SK-N-SH treated with all-trans-retinoic acid at 6 μM for 48 hours (cell line): ENCODE measurements around the gene GTF2A2.

ENCODE experiments used
- ATAC-seq: fragments of 200-7000 bp; cut with Tn5 transposase; 3 replicates; pipeline ENCODE4 v1.9.1; 2020; ENCODE audit warnings: mild to moderate bottlenecking, moderate library complexity
- ARNTL ChIP-seq: fragments of 450-650 bp; formaldehyde crosslinking; IDR thresholded peaks from 2 replicates; pipeline ENCODE4 v1.5.0; 2020; ENCODE audit warnings: low read depth, mild to moderate bottlenecking, moderate library complexity, borderline replicate concordance
- BACH2 ChIP-seq: fragments of 250-450 bp; sonication (Bioruptor Pico); IDR thresholded peaks from 2 replicates; pipeline ENCODE4 v1.9.0; 2021; ENCODE audit warnings: mild to moderate bottlenecking, borderline replicate concordance
- CSDC2 ChIP-seq: fragments of 250-450 bp; sonication (Bioruptor Pico); IDR thresholded peaks from 2 replicates; pipeline ENCODE4 v1.5.0; 2020; ENCODE audit warnings: mild to moderate bottlenecking, moderate library complexity
- GLIS3 ChIP-seq: fragments of 250-450 bp; sonication (Bioruptor Pico); IDR thresholded peaks from 2 replicates; pipeline ENCODE4 v1.5.0; 2020; ENCODE audit warnings: mild to moderate bottlenecking, moderate library complexity
- ISL1 ChIP-seq: fragments of 250-450 bp; sonication (Bioruptor Pico); IDR thresholded peaks from 2 replicates; pipeline ENCODE4 v2.1.2; 2022; ENCODE audit warnings: mild to moderate bottlenecking, moderate library complexity
- OSR1 ChIP-seq: fragments of 250-450 bp; sonication (Bioruptor Pico); IDR thresholded peaks from 2 replicates; pipeline ENCODE4 v1.8.0; 2022; ENCODE audit warnings: moderate library complexity, mild to moderate bottlenecking, inconsistent platforms
- PPARA ChIP-seq: fragments of 250-450 bp; sonication (Bioruptor Pico); IDR thresholded peaks from 2 replicates; pipeline ENCODE4 v1.5.0; 2020; ENCODE audit warnings: mild to moderate bottlenecking, borderline replicate concordance
- TOX ChIP-seq: fragments of 250-450 bp; sonication (Bioruptor Pico); IDR thresholded peaks from 2 replicates; pipeline ENCODE4 v1.8.0; 2021; ENCODE audit warnings: mild to moderate bottlenecking, moderate library complexity, borderline replicate concordance
- ZC3H10 ChIP-seq: fragments of 250-450 bp; sonication (Bioruptor Pico); IDR thresholded peaks from 2 replicates; pipeline ENCODE4 v1.5.1; 2021; ENCODE audit warnings: mild to moderate bottlenecking, moderate library complexity
- ZFP3 ChIP-seq: fragments of 250-450 bp; sonication (Bioruptor Pico); IDR thresholded peaks from 2 replicates; pipeline ENCODE4 v1.5.0; 2020; ENCODE audit warnings: mild to moderate bottlenecking, moderate library complexity
- ZFP30 ChIP-seq: fragments of 450-650 bp; formaldehyde crosslinking; IDR thresholded peaks from 2 replicates; pipeline ENCODE4 v1.5.0; 2022; ENCODE audit warnings: mild to moderate bottlenecking, moderate library complexity
- ZNF565 ChIP-seq: fragments of 450-650 bp; formaldehyde crosslinking; conservative IDR thresholded peaks from 2 replicates; pipeline ENCODE4 v1.5.0; 2020; ENCODE audit warnings: low read depth, mild to moderate bottlenecking, moderate library complexity
- ZNF70 ChIP-seq: fragments of 450-650 bp; formaldehyde crosslinking; IDR thresholded peaks from 2 replicates; pipeline ENCODE4 v1.5.0; 2020; ENCODE audit warnings: mild to moderate bottlenecking, moderate library complexity
- ZNF8 ChIP-seq: fragments of 450-650 bp; formaldehyde crosslinking; IDR thresholded peaks from 2 replicates; pipeline ENCODE4 v1.5.0; 2020; ENCODE audit warnings: mild to moderate bottlenecking, moderate library complexity
- TF ChIP-seq, protein P1 (sequence below): fragments of 250-450 bp; sonication (Bioruptor Pico); IDR thresholded peaks from 2 replicates; pipeline ENCODE4 v1.8.0; 2020; ENCODE audit warnings: mild to moderate bottlenecking, moderate library complexity, borderline replicate concordance
- TF ChIP-seq, protein P2 (sequence below): fragments of 250-450 bp; sonication (Bioruptor Pico); IDR thresholded peaks from 2 replicates; pipeline ENCODE4 v1.5.1; 2021; ENCODE audit warnings: mild to moderate bottlenecking, moderate library complexity
- TF ChIP-seq, protein P3 (sequence below): fragments of 250-450 bp; sonication (Bioruptor Pico); IDR thresholded peaks from 2 replicates; pipeline ENCODE4 v1.5.0; 2020; ENCODE audit warnings: mild to moderate bottlenecking, moderate library complexity
- TF ChIP-seq, protein P4 (sequence below): fragments of 250-450 bp; sonication (Bioruptor Pico); IDR thresholded peaks from 2 replicates; pipeline ENCODE4 v1.5.1; 2020; ENCODE audit warnings: low read depth, mild to moderate bottlenecking, moderate library complexity

The GTF2A2 gene

DNA sequence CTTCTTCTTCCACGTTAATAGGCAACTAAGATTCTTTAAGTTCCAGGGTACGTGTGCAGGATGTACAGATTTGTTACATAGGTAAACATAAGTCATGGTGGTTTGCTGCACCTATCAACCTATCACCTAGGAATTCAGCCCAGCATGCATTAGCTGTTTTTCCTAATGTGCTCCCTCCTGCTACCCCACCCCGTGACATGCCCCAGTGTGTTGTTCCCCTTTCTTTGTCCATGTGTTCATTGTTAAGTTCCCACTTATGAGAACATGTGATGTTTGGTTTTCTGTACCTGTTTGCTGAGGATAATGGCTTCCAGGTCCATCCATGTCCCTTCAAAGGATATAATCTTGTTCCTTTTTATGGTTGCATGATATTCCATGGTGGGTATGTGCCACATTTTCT is 21.1 kb downstream of the GTF2A2 start (continued):
- TF ChIP-seq, protein P1, sequence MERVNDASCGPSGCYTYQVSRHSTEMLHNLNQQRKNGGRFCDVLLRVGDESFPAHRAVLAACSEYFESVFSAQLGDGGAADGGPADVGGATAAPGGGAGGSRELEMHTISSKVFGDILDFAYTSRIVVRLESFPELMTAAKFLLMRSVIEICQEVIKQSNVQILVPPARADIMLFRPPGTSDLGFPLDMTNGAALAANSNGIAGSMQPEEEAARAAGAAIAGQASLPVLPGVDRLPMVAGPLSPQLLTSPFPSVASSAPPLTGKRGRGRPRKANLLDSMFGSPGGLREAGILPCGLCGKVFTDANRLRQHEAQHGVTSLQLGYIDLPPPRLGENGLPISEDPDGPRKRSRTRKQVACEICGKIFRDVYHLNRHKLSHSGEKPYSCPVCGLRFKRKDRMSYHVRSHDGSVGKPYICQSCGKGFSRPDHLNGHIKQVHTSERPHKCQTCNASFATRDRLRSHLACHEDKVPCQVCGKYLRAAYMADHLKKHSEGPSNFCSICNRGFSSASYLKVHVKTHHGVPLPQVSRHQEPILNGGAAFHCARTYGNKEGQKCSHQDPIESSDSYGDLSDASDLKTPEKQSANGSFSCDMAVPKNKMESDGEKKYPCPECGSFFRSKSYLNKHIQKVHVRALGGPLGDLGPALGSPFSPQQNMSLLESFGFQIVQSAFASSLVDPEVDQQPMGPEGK, result no peak
- TF ChIP-seq OSR1 (no peak), GLIS3 (CRISPR knock-in tag) (no peak), ZFP30 (CRISPR knock-in tag) (no peak), CSDC2 (no peak), PPARA (CRISPR knock-in tag) (no peak), ZNF70 (CRISPR knock-in tag) (no peak)
- TF ChIP-seq, protein P2, sequence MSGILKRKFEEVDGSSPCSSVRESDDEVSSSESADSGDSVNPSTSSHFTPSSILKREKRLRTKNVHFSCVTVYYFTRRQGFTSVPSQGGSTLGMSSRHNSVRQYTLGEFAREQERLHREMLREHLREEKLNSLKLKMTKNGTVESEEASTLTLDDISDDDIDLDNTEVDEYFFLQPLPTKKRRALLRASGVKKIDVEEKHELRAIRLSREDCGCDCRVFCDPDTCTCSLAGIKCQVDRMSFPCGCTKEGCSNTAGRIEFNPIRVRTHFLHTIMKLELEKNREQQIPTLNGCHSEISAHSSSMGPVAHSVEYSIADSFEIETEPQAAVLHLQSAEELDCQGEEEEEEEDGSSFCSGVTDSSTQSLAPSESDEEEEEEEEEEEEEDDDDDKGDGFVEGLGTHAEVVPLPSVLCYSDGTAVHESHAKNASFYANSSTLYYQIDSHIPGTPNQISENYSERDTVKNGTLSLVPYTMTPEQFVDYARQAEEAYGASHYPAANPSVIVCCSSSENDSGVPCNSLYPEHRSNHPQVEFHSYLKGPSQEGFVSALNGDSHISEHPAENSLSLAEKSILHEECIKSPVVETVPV, result no peak

DNA sequence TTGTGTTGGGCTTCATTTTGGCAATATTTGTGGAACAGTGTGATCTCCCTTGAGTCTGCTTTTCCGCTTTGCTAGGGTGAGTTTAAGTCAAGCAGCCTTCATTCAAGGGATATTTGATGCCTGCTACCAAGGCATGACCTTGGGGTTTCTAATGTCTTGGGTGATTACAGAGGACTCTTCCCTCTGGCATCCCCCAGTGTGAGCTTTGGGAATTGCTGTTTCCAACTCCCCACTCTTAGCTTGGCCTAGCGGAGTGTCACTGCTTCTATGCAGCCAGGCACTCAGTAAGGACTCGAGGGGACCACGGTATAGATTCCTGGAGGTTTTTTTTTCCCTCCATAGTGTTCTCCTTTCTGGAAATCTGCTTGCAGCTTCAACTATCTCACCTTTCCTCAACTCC is 24.6 kb downstream of the GTF2A2 start:
- peak; percentile 83 for ATAC-seq
- TF ChIP-seq ZC3H10 (CRISPR knock-in tag) (no peak), ARNTL (CRISPR knock-in tag) (no peak), PPARA (CRISPR knock-in tag) (no peak), ZFP3 (CRISPR knock-in tag) (no peak), ZNF70 (CRISPR knock-in tag) (no peak)
- TF ChIP-seq, protein P2, result no peak

DNA sequence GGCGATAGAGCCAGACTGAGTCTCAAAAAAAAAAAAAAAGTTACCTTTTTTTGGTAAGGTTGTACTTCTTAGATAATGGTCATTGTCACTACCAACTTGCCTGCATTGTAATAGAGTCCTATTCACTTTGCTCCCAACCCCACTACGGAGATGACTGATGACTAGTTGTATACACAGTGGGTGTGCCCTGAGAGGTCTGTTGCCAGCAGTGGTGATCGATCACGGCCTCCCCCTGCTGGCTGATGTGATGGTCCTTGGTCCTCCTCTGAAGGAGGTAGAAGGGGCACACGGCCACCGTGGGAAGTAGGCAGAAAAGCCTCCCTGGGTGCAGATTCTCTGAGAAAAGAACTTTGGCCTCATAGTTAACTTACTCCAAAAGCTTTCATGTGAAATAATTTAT is 35.0 kb downstream of the GTF2A2 start:
- TF ChIP-seq BACH2 (no peak), TOX (CRISPR knock-in tag) (no peak)
- ATAC-seq, result peak; percentile 82

DNA sequence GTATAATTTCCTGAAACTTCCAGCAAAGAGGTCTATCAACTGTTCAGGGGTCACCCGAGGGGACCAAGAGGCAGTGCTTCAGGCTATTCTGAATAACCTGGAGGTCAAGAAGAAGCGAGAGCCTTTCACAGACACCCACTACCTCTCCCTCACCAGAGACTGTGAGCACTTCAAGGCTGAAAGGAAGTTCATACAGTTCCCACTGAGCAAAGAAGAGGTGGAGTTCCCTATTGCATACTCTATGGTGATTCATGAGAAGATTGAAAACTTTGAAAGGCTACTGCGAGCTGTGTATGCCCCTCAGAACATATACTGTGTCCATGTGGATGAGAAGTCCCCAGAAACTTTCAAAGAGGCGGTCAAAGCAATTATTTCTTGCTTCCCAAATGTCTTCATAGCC is 38.9 kb downstream of the GTF2A2 start:
- no peak for TF ChIP-seq ARNTL (CRISPR knock-in tag)
- TF ChIP-seq ZNF70 (CRISPR knock-in tag), result no peak
- TF ChIP-seq ISL1 (CRISPR knock-in tag), result no peak
- TF ChIP-seq, protein P1, result no peak
- no peak for TF ChIP-seq TOX (CRISPR knock-in tag)
- TF ChIP-seq, all 23 proteins: peak for 0
- ATAC-seq, result no peak

DNA sequence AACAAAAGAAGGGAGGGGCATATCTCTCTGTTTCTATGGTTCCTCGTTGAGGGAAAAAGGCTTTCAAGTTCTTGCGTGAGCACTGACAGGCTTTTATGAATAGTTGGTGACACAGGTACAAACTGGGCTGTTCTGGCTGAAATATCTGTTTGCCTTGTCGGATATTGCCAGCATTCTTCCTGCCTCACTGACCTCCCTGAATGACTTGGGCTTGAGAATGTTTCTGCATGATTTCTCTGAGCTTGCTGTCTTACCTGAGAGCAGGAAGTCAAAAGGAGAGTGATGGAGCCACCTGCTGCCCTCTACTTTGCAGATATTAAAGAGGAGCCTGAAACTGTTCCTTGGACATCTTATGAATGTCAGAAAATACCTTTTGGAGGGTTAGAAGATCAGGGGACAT is 40.9 kb downstream of the GTF2A2 start:
- ATAC-seq, result no peak
- TF ChIP-seq, protein P3, sequence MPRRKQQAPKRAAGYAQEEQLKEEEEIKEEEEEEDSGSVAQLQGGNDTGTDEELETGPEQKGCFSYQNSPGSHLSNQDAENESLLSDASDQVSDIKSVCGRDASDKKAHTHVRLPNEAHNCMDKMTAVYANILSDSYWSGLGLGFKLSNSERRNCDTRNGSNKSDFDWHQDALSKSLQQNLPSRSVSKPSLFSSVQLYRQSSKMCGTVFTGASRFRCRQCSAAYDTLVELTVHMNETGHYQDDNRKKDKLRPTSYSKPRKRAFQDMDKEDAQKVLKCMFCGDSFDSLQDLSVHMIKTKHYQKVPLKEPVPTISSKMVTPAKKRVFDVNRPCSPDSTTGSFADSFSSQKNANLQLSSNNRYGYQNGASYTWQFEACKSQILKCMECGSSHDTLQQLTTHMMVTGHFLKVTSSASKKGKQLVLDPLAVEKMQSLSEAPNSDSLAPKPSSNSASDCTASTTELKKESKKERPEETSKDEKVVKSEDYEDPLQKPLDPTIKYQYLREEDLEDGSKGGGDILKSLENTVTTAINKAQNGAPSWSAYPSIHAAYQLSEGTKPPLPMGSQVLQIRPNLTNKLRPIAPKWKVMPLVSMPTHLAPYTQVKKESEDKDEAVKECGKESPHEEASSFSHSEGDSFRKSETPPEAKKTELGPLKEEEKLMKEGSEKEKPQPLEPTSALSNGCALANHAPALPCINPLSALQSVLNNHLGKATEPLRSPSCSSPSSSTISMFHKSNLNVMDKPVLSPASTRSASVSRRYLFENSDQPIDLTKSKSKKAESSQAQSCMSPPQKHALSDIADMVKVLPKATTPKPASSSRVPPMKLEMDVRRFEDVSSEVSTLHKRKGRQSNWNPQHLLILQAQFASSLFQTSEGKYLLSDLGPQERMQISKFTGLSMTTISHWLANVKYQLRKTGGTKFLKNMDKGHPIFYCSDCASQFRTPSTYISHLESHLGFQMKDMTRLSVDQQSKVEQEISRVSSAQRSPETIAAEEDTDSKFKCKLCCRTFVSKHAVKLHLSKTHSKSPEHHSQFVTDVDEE (CRISPR knock-in tag), result no peak
- no peak for TF ChIP-seq BACH2
- TF ChIP-seq ZNF565, result no peak
- no peak for TF ChIP-seq GLIS3 (CRISPR knock-in tag)
- TF ChIP-seq, protein P2, result no peak
- no peak for TF ChIP-seq CSDC2
- no peak for TF ChIP-seq ARNTL (CRISPR knock-in tag)
- TF ChIP-seq TOX (CRISPR knock-in tag), result no peak
- no peak for TF ChIP-seq ZFP3 (CRISPR knock-in tag)
- TF ChIP-seq ZFP30 (CRISPR knock-in tag), result no peak
- TF ChIP-seq, protein P1, result no peak
- no peak for TF ChIP-seq PPARA (CRISPR knock-in tag)
- no peak for TF ChIP-seq ZNF8 (CRISPR knock-in tag)
- TF ChIP-seq ISL1 (CRISPR knock-in tag), result no peak
- TF ChIP-seq, protein P4, sequence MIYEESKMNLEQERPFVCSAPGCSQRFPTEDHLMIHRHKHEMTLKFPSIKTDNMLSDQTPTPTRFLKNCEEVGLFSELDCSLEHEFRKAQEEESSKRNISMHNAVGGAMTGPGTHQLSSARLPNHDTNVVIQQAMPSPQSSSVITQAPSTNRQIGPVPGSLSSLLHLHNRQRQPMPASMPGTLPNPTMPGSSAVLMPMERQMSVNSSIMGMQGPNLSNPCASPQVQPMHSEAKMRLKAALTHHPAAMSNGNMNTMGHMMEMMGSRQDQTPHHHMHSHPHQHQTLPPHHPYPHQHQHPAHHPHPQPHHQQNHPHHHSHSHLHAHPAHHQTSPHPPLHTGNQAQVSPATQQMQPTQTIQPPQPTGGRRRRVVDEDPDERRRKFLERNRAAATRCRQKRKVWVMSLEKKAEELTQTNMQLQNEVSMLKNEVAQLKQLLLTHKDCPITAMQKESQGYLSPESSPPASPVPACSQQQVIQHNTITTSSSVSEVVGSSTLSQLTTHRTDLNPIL (CRISPR knock-in tag), result no peak
